ENCODE results near the gene GFRA4.

GRCh38 chr20:3689978-3690377 is 26.8 kb upstream of the GFRA4 start:
- TF ChIP-seq EZH2 (IDR thresholded peaks at IDR 0.05; ENCODE audit: borderline replicate concordance, low read depth, low read length, poor library complexity, severe bottlenecking) (no peak), CTCF (conservative IDR thresholded peaks at IDR 0.05; ENCODE audit: low read depth, low read length) (no peak)

Data from A673 (cell line).